HCT116 (cell line): Measurements from ENCODE around the gene MIPEP.

ENCODE experiments used
- EZH2 ChIP-seq: fragments of 200-600 bp; sonication (generic); IDR thresholded peaks from 2 replicates; pipeline ENCODE4 v1.6.1; 2017; ENCODE audit warnings: antibody characterized with exemption, mixed run types
- JUND ChIP-seq: IDR thresholded peaks from 2 replicates; pipeline ENCODE4 v1.6.1; 2012

- TF ChIP-seq EZH2 (no peak), JUND (no peak)
Measured at GRCh38 chr13:23710366-23710765, 178.8 kb downstream of the MIPEP start.
